ENCODE measurements around the gene MYOCOS. TPM values are rescaled to one million over a fixed set of nuclear protein-coding genes. Genes with fewer than 3 reads are reported as not detected.

The MYOCOS gene
- total RNA-seq, 1 experiment from 2014 or later: not detected

GRCh38 chr1:171643156-171643555 lies 21.1 kb downstream of the MYOCOS start:
- no peaks in the 10 kb centered on the region for H3K79me2 ChIP-seq (ENCODE audit: low read length)
- H2AFZ ChIP-seq (ENCODE audit: low read length): no peak overlapping the region
- H3K27ac ChIP-seq (ENCODE audit: low read length): no peak overlapping the region
- peaks cover 12% of the 10 kb centered on the region for H3K4me1 ChIP-seq (ENCODE audit: low read length)
- DNase-seq: no peak
- H3K4me3 ChIP-seq (ENCODE audit: low read length): no peak overlapping the region
- no peaks in the 10 kb centered on the region for H3K36me3 ChIP-seq (ENCODE audit: insufficient read depth, low read length)
- H3K4me2 ChIP-seq (ENCODE audit: low read depth, low read length, poor library complexity, severe bottlenecking): no peak overlapping the region
- no peaks in the 10 kb centered on the region for H4K20me1 ChIP-seq (ENCODE audit: insufficient read depth, low read depth, low read length)
- no peaks in the 10 kb centered on the region for H3K9me2 ChIP-seq (replicated peaks; ENCODE audit: insufficient read depth, low read length)
- H3K9ac ChIP-seq (ENCODE audit: low read length): no peak overlapping the region
- H3K27me3 ChIP-seq (ENCODE audit: low read length): no peaks in the 10 kb centered on the region
- no peaks in the 10 kb centered on the region for H3K9me3 ChIP-seq (ENCODE audit: low read length)

DNA sequence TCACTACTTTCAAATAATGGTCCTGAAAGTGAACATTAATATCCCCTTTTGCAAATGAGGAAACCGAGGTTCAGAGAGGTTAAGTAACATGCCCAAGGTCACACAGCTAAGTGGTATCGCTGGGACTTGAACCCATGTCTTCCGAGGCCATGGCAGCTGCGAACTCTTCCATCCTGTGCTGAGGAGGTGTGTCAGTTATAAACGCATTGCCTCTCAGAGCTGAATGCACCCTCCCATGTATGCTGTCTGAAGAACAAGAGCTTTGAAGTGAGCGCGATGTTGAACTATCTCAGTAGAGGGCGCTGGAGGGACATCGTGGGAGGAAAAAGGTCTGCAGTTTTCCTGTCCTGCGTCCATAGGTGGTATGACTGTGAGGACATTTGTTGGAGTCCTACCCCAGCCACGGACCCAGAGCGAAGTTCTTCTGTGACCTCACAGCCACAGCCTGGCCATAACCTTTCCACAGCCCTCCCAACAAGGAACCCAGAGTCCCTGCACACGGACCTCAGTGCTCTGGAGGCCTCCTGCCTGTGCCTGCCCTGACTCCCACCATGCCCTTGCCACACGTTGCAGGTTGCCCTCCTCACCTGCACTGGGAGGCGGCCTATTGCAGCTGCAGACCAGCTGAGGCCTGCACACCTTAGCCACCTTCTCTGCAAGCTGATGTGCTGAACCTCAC lies 22.9 kb downstream of the MYOCOS start:
- Histone ChIP-seq H3K9ac (ENCODE audit: low read length) (no peak overlapping the region), H3K27ac (ENCODE audit: low read length) (no peak overlapping the region), H3K4me2 (ENCODE audit: low read depth, low read length, poor library complexity, severe bottlenecking) (peak overlapping the region; percentile 28), H4K20me1 (ENCODE audit: insufficient read depth, low read depth, low read length) (no peaks in the 10 kb centered on the region), H3K36me3 (ENCODE audit: insufficient read depth, low read length) (no peaks in the 10 kb centered on the region), H3K4me3 (ENCODE audit: low read length) (no peak overlapping the region), H2AFZ (ENCODE audit: low read length) (no peak overlapping the region), H3K9me3 (ENCODE audit: low read length) (no peaks in the 10 kb centered on the region), H3K27me3 (ENCODE audit: low read length) (no peaks in the 10 kb centered on the region), H3K79me2 (ENCODE audit: low read length) (no peaks in the 10 kb centered on the region), H3K4me1 (ENCODE audit: low read length) (peaks cover 11% of the 10 kb centered on the region), H3K9me2 (replicated peaks; ENCODE audit: insufficient read depth, low read length) (no peaks in the 10 kb centered on the region)
- peak; percentile 94 for DNase-seq

GRCh38 chr1:171645553-171646248 lies 23.7 kb downstream of the MYOCOS start:
- Histone ChIP-seq H4K20me1 (ENCODE audit: insufficient read depth, low read depth, low read length) (no peaks in the 10 kb centered on the region), H3K27me3 (ENCODE audit: low read length) (no peaks in the 10 kb centered on the region), H2AFZ (ENCODE audit: low read length) (no peak overlapping the region), H3K4me2 (ENCODE audit: low read depth, low read length, poor library complexity, severe bottlenecking) (peak overlapping the region; percentile 28), H3K79me2 (ENCODE audit: low read length) (no peaks in the 10 kb centered on the region), H3K4me1 (ENCODE audit: low read length) (peaks cover 8% of the 10 kb centered on the region), H3K9ac (ENCODE audit: low read length) (no peak overlapping the region), H3K36me3 (ENCODE audit: insufficient read depth, low read length) (no peaks in the 10 kb centered on the region), H3K9me3 (ENCODE audit: low read length) (no peaks in the 10 kb centered on the region), H3K4me3 (ENCODE audit: low read length) (no peak overlapping the region), H3K27ac (ENCODE audit: low read length) (no peak overlapping the region), H3K9me2 (replicated peaks; ENCODE audit: insufficient read depth, low read length) (no peaks in the 10 kb centered on the region)
- DNase-seq: no peak

DNA sequence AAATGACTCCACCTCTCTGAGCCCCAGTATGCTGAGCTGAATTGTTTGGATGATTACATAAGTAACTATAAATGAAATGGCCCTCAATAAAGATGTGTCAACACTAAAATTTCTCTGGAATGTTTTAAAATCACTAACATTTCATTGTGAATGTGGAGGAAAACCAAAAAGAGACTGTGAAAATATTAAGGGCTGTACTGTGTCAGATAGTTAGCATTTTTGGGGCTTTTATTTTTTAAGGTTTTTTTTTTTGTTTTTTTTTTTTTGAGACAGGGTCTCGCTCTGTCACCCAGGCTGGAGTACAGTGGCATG lies 24.2 kb downstream of the MYOCOS start:
- Histone ChIP-seq H3K4me1 (ENCODE audit: low read length) (peaks cover 8% of the 10 kb centered on the region), H3K4me3 (ENCODE audit: low read length) (no peak overlapping the region), H2AFZ (ENCODE audit: low read length) (no peak overlapping the region), H3K36me3 (ENCODE audit: insufficient read depth, low read length) (no peaks in the 10 kb centered on the region), H3K9ac (ENCODE audit: low read length) (no peak overlapping the region), H4K20me1 (ENCODE audit: insufficient read depth, low read depth, low read length) (no peaks in the 10 kb centered on the region), H3K9me3 (ENCODE audit: low read length) (no peaks in the 10 kb centered on the region), H3K27ac (ENCODE audit: low read length) (no peak overlapping the region), H3K79me2 (ENCODE audit: low read length) (no peaks in the 10 kb centered on the region), H3K4me2 (ENCODE audit: low read depth, low read length, poor library complexity, severe bottlenecking) (no peak overlapping the region), H3K9me2 (replicated peaks; ENCODE audit: insufficient read depth, low read length) (no peaks in the 10 kb centered on the region), H3K27me3 (ENCODE audit: low read length) (no peaks in the 10 kb centered on the region)
- DNase-seq: no peak

GRCh38 chr1:171652234-171652822 lies 30.3 kb downstream of the MYOCOS start, which contains the start of gene MYOC:
TSS of gene MYOC (minus strand) at chr1:171652688. CDS start at chr1:171652611, 77 bp downstream.
- no peaks in the 10 kb centered on the region for H3K9me3 ChIP-seq (ENCODE audit: low read length)
- H2AFZ ChIP-seq (ENCODE audit: low read length): no peak within 1 kb of the TSS
- H3K4me1 ChIP-seq (ENCODE audit: low read length): peaks cover 13% of the 10 kb centered on the region
- H3K79me2 ChIP-seq (ENCODE audit: low read length): no peaks in the 10 kb centered on the region
- no peak within 1 kb of the TSS for H3K27ac ChIP-seq (ENCODE audit: low read length)
- no peaks in the 10 kb centered on the region for H3K9me2 ChIP-seq (replicated peaks; ENCODE audit: insufficient read depth, low read length)
- no peaks in the 10 kb centered on the region for H3K27me3 ChIP-seq (ENCODE audit: low read length)
- H3K4me3 ChIP-seq (ENCODE audit: low read length): no peak within 1 kb of the TSS
- H4K20me1 ChIP-seq (ENCODE audit: insufficient read depth, low read depth, low read length): no peaks in the 10 kb centered on the region
- no peak for DNase-seq
- no peaks in the 10 kb centered on the region for H3K36me3 ChIP-seq (ENCODE audit: insufficient read depth, low read length)
- H3K4me2 ChIP-seq (ENCODE audit: low read depth, low read length, poor library complexity, severe bottlenecking): no peak within 1 kb of the TSS
- H3K9ac ChIP-seq (ENCODE audit: low read length): no peak within 1 kb of the TSS

GRCh38 chr1:171653796-171654195 lies 31.8 kb downstream of the MYOCOS start:
- Histone ChIP-seq H3K9me3 (ENCODE audit: low read length) (no peaks in the 10 kb centered on the region), H3K4me1 (ENCODE audit: low read length) (peaks cover 10% of the 10 kb centered on the region), H3K9ac (ENCODE audit: low read length) (no peak overlapping the region), H2AFZ (ENCODE audit: low read length) (no peak overlapping the region), H3K27me3 (ENCODE audit: low read length) (no peaks in the 10 kb centered on the region), H3K4me3 (ENCODE audit: low read length) (no peak overlapping the region), H3K4me2 (ENCODE audit: low read depth, low read length, poor library complexity, severe bottlenecking) (no peak overlapping the region), H3K9me2 (replicated peaks; ENCODE audit: insufficient read depth, low read length) (no peaks in the 10 kb centered on the region), H3K36me3 (ENCODE audit: insufficient read depth, low read length) (no peaks in the 10 kb centered on the region), H3K79me2 (ENCODE audit: low read length) (no peaks in the 10 kb centered on the region), H3K27ac (ENCODE audit: low read length) (no peak overlapping the region), H4K20me1 (ENCODE audit: insufficient read depth, low read depth, low read length) (no peaks in the 10 kb centered on the region)
- no peak for DNase-seq

- H2AFZ ChIP-seq (ENCODE audit: low read length): no peak overlapping the region
- no peaks in the 10 kb centered on the region for H3K9me2 ChIP-seq (replicated peaks; ENCODE audit: insufficient read depth, low read length)
- H3K36me3 ChIP-seq (ENCODE audit: insufficient read depth, low read length): no peaks in the 10 kb centered on the region
- peaks cover 10% of the 10 kb centered on the region for H3K4me1 ChIP-seq (ENCODE audit: low read length)
- no peak overlapping the region for H3K27ac ChIP-seq (ENCODE audit: low read length)
- H3K9me3 ChIP-seq (ENCODE audit: low read length): no peaks in the 10 kb centered on the region
- DNase-seq: no peak
- H3K27me3 ChIP-seq (ENCODE audit: low read length): no peaks in the 10 kb centered on the region
- H4K20me1 ChIP-seq (ENCODE audit: insufficient read depth, low read depth, low read length): no peaks in the 10 kb centered on the region
- no peak overlapping the region for H3K4me3 ChIP-seq (ENCODE audit: low read length)
- no peak overlapping the region for H3K9ac ChIP-seq (ENCODE audit: low read length)
- H3K79me2 ChIP-seq (ENCODE audit: low read length): no peaks in the 10 kb centered on the region
- no peak overlapping the region for H3K4me2 ChIP-seq (ENCODE audit: low read depth, low read length, poor library complexity, severe bottlenecking)
Measured at GRCh38 chr1:171654201-171654941, 32.3 kb downstream of the MYOCOS start.
